Erythroblast (primary cell): ENCODE results near the gene XPOT.

Experiments used
- GATA1 ChIP-seq: IDR thresholded peaks from 2 replicates; pipeline ENCODE4 v1.6.1; 2011; ENCODE audit warnings: low read depth, mild to moderate bottlenecking, control low read depth, low read length, moderate library complexity
- POLR2A ChIP-seq: IDR thresholded peaks from 2 replicates; pipeline ENCODE4 v1.6.1; 2011; ENCODE audit warnings: mild to moderate bottlenecking, low read length

DNA sequence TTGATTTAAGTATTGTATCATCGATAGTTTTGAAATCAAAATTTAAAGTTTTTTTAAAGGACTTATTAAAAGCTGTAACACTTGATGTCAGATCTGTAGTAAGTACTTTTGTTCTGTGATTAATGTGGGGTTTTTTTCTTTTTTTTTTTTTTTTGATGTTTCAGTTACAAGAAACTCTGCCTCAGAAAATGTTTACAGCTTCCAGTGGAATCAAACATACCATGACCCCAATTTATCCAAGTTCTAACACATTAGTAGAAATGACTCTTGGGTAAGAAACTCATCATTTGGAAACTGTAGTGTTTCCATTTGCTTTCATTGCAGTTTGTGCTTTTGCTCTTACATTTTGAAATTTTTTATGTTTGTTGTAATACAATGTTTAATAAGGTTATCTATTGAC is 93.3 kb downstream of the XPOT start:
- TF ChIP-seq POLR2A (no peak), GATA1 (no peak)
